IPS DF 4.7 (cell line): ENCODE results near the gene MPZL1.

Experiments
- DNase-seq: peaks from one replicate; pipeline ENCODE4 v3.0.0-alpha.2; 2013; ENCODE audit warnings: low spot score; ENCODE audit errors: extremely low read depth

Gene MPZL1

GRCh38 chr1:167749741-167750140, 28.0 kb downstream of the MPZL1 start:
- no peak for DNase-seq

GRCh38 chr1:167750641-167751040, 28.9 kb downstream of the MPZL1 start:
- no peak for DNase-seq

- DNase-seq, result no peak
These were observed 29.9 kb downstream of the MPZL1 start for GRCh38 chr1:167751676-167752075.

- no peak for DNase-seq
These were observed 30.6 kb downstream of the MPZL1 start for GRCh38 chr1:167752219-167752985.

GRCh38 chr1:167755654-167756053, 33.9 kb downstream of the MPZL1 start:
- no peak for DNase-seq

- DNase-seq, result no peak
These were observed 35.1 kb downstream of the MPZL1 start for GRCh38 chr1:167756730-167757405.

GRCh38 chr1:167757433-167758309, 35.9 kb downstream of the MPZL1 start:
- DNase-seq, result no peak

- no peak for DNase-seq
These were observed 39.6 kb downstream of the MPZL1 start for GRCh38 chr1:167761400-167761799.

- no peak for DNase-seq
These were observed 40.4 kb downstream of the MPZL1 start for GRCh38 chr1:167762061-167762746.

- DNase-seq, result no peak
These were observed 41.9 kb downstream of the MPZL1 start for GRCh38 chr1:167763525-167764220.

- DNase-seq, result no peak
These were observed 42.9 kb downstream of the MPZL1 start for GRCh38 chr1:167764458-167765330.

GRCh38 chr1:167765496-167765895, 43.7 kb downstream of the MPZL1 start:
- no peak for DNase-seq

GRCh38 chr1:167766538-167766937, 44.8 kb downstream of the MPZL1 start:
- no peak for DNase-seq

GRCh38 chr1:167767761-167768160, 46.0 kb downstream of the MPZL1 start:
- DNase-seq, result no peak

- no peak for DNase-seq
These were observed 48.3 kb downstream of the MPZL1 start for GRCh38 chr1:167770127-167770526.

- no peak for DNase-seq
These were observed 50.7 kb downstream of the MPZL1 start for GRCh38 chr1:167772436-167772835.

GRCh38 chr1:167773516-167773915, 51.7 kb downstream of the MPZL1 start:
- DNase-seq, result no peak

- no peak for DNase-seq
These were observed 52.9 kb downstream of the MPZL1 start for GRCh38 chr1:167774710-167775109.

- DNase-seq, result no peak
These were observed 53.4 kb downstream of the MPZL1 start for GRCh38 chr1:167775178-167775577.

- no peak for DNase-seq
These were observed 54.4 kb downstream of the MPZL1 start for GRCh38 chr1:167776151-167776550.
